ENCODE results near the gene FFAR1.

DNA sequence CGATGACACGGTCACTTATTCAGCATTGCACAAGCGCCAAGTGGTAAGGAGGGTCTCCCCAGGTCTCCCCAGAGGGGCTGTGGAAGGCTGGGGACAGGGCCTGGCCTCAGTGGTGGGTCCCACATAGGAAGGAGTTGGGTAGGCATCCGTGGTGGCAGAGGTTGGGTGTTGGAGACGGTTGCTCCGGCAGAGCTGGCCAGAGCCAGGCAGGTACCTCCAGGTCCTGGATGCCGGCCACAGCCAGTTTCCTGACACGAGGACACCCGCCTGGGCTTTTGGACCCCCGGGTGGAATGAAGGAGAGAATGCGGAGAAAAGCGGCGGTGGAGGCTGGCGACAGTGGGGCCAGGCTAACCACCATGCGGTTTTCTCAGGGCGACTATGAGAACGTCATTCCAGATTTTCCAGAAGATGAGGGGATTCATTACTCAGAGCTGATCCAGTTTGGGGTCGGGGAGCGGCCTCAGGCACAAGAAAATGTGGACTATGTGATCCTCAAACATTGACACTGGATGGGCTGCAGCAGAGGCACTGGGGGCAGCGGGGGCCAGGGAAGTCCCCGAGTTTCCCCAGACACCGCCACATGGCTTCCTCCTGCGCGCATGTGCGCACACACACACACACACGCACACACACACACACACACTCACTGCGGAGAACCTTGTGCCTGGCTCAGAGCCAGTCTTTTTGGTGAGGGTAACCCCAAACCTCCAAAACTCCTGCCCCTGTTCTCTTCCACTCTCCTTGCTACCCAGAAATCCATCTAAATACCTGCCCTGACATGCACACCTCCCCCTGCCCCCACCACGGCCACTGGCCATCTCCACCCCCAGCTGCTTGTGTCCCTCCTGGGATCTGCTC lies 1.3 kb upstream of the FFAR1 start:
- TF ChIP-seq, protein P1, sequence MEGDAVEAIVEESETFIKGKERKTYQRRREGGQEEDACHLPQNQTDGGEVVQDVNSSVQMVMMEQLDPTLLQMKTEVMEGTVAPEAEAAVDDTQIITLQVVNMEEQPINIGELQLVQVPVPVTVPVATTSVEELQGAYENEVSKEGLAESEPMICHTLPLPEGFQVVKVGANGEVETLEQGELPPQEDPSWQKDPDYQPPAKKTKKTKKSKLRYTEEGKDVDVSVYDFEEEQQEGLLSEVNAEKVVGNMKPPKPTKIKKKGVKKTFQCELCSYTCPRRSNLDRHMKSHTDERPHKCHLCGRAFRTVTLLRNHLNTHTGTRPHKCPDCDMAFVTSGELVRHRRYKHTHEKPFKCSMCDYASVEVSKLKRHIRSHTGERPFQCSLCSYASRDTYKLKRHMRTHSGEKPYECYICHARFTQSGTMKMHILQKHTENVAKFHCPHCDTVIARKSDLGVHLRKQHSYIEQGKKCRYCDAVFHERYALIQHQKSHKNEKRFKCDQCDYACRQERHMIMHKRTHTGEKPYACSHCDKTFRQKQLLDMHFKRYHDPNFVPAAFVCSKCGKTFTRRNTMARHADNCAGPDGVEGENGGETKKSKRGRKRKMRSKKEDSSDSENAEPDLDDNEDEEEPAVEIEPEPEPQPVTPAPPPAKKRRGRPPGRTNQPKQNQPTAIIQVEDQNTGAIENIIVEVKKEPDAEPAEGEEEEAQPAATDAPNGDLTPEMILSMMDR (IDR thresholded peaks at IDR 0.05): no peak
- TF ChIP-seq ZFX (IDR thresholded peaks at IDR 0.05; ENCODE audit: borderline replicate concordance): no peak

Measured in 22Rv1 (cell line).